Inferior parietal cortex (tissue), 1 donor: ENCODE results near the gene ZBTB14.

ENCODE experiments used
- DNase-seq: peaks from one replicate; pipeline ENCODE4 v3.0.0-alpha.2; 2016; ENCODE audit errors: extremely low spot score

ZBTB14 gene

DNA sequence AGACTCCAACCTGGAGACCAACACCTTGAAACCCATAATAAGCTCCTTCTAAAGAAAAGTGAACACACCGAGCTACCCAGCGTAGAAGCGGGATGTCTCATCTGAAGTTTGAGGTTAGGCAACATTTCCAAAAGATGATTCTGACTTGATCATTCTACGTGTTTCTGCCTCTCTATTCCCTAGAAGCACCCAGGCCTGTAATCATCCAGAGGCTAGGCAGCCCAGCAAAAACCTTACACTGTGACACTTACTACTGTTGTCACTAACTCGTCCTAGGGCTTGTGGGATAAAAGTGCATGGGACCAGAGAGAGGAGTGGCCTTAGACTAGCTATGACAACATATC lies 1.4 kb downstream of the ZBTB14 start:
- DNase-seq = peak; percentile 25

DNA sequence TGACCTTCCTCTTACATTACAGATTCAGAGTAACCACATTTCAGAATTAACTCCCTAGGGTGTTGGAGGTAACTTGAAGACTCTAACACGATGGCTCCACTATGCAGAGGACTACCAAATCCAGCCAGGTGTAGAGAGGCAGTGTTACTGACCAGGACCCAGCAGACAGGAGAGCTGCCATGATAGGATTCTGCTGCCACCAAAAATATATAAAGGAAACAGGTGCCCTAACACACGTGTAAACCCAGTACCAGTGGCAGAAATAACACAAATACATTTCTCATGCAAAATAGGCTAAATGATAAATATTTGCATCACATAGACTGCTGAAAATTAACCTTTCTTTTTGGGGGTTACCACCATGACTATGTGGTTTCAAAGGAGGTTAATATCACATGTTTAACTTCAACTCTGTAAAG lies 7.0 kb downstream of the ZBTB14 start:
- DNase-seq = no peak

DNA sequence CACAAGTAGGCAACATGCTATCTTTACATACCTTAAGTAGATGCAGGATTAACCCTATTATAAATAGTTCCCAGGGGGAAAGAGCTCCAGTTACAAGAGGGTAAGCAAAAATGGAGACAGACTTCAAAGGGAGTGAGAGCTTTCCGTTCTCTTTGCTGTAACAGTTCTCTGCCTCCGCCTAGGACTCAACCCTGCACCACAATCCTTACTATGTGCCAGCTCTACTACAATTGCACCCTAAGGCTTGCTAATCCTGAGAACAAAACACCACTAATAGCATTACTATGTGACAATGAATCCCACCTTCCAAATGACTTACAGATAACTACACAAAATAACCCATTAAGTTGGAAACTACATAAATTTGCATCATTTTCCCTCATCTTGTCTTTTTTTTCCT lies 7.7 kb downstream of the ZBTB14 start:
- DNase-seq = no peak

DNA sequence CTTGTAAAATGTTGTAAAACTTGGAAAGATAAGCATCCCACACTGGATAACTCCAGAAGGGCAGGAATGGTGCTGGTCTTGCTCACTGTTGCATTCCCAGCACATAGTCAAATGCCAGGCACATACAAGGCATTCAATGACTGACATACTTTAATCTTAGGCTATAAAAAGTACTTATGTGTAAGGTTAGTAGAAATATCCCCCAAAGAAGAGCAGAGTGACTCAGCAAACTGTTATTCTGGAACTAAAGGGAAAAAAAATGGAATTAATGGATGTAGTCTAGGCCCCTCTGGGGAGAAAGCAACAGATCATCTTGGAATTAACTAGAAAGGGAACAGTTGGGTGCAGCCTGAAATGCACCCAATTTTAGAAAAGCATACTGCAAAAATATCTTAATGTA lies 9.0 kb downstream of the ZBTB14 start:
- DNase-seq = no peak

DNA sequence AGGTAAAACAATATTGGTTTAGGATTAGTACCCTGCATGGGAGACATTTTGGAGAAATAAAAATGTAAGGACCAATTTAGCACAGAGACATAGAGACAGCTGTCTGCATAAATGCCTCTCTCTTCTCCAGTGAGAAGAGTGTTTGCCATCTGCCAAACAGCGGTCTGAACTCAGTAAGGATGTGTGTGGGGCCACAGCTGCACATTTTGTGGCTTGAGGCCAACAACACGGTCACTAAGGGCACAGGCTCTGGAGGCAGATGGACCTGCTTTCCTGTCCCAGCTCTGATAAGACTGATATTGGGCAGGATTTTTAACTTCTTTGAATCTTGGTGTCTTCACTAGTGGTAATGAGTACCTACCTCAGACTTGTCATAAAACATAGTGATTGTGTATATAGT lies 10.2 kb downstream of the ZBTB14 start:
- DNase-seq = no peak

DNA sequence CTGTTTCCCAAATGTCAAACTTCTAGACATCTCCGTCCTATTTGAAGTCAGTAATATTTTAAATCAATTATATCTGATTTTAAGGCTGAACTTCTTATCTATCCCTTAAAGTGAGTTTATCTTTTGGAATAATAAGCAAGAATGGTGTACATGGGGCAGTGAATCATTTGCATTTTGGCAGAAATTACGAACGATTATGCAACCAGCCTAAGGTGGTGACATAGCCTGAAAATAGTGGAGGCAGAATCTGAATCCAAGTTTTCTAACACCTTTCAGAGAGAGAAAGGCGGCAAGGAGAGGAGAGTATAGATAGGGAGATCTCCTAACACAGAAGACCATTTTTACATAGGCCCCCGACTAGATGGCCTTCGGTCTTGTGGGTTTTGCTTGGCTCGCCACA lies 10.7 kb downstream of the ZBTB14 start:
- DNase-seq = no peak

DNA sequence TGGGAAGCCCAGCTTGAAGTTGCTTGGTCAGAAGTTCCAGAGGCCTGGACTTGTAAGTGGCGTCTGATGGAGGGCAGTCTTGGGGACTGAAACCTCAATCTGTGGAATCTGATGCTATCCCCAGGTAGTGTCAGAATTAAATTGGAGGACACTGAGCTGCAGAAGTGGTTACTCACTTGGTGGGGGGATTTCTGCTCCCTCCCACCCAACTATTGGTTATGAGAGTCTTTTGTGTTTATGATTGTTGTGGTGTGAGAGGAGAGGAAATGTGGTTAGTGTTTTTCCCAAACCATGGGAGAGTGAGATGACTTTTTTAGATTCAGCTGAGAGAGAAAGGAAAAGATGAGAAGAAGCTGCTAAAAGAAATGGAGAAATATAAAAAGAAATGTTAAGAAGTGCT lies 12.8 kb downstream of the ZBTB14 start:
- no peak for DNase-seq

DNA sequence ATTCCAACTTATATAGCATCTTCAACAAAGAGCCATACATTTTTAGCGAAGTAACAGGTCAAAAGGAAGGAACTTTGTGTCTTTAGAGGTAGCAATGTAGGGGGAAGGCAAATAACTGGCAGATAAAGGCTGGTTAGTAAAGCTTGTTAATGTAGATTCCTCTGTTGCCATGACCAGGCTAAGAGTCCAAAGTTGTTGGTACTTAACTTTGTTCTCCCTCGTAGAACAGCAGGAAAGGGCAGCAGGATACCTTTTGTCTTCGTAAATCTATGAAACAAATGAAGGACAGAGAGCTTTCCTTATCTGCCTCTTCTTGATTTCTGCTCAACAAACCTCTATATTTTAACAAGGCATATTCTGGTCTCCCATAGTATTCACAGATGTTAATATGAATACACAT lies 18.6 kb downstream of the ZBTB14 start:
- DNase-seq = no peak

DNA sequence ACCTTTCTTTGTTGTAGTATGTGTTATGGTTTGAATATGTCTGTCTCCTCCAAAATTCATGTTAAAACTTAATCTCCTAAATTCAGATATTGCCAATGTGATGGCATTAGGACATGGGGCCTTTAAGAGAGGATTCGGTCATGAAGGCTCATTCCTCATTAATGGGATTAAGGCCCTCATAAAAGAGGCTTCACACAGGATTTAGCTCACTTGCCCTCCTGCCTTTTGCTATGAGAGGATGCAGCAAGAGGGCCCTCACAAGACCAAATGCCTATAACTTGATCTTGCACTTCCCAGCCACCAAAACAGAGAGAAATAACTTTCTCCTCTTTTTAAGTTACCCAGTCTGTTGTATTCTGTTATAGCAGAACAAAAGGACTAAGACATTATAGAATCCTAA lies 19.7 kb downstream of the ZBTB14 start:
- DNase-seq = no peak

DNA sequence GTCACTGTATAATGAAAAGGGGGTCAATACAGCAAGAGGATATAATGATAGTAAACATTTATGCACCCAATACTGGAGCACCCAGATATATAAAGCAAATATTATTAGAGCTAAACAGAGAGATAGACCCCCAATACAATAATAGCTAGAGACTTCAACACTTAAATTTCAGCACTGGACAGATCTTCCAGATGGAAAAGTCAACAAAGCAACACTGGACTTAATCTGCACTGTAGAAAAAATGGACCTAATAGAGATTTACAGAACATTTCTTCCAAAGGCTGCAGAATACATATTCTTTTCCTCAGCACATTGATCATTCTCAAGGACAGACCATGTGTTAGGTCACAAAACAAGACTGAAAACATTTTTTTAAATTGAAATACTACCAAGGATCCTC lies 26.7 kb downstream of the ZBTB14 start:
- DNase-seq = no peak

DNA sequence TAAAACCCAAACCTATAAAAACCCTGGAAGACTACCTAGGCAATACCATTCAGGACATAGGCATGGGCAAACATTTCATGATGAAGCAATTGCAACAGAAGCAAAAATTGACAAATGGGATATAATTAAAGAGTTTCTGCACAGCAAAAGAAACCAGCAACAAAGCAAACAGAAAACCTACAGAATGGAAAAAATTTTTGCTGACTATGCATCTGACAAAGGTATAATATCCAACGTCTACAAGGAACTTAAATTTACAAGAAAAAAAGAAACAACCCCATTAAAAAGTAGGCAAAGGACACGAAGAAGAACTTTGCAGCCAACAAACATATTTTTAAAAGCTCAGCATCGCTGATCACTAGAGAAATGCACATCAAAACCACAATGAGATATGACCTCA lies 28.8 kb downstream of the ZBTB14 start:
- no peak for DNase-seq

DNA sequence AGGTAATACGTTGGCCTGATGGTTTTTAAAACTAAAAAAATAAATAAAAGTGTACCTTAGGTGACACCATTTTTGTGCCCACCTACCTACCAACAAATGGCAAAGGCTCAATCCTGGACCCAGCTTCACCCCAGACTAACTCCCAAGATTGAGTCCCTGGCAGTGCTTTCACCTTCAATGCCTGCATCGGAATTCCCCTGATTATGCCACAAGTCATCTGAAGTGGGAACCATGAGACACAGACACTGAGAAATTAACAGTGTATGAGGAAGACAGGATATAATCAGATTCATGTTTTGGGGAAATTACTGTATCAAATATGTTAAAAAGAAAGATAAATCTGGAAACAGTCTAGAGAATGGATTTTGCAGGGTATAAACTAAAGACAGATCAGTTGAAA lies 41.6 kb downstream of the ZBTB14 start:
- DNase-seq = no peak

DNA sequence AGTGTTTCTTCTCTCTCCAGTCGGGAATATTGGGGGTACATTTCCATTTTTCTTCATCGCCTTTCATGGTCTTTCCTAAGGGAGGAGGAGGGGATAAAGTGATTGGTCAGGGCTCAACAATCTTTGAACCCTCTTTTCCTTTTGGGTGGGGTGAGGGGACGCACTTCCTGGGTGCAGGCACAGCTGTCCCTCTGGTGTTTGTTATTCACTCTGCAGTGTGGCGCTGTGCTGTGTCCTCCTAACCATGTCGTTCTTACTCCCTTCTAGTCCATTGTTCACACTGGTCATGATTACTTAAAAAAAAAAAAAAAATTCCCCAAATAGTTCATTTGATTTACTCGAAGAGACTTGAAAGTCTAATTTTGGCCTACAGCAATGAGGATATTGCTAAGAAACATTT lies 44.4 kb downstream of the ZBTB14 start:
- no peak for DNase-seq

DNA sequence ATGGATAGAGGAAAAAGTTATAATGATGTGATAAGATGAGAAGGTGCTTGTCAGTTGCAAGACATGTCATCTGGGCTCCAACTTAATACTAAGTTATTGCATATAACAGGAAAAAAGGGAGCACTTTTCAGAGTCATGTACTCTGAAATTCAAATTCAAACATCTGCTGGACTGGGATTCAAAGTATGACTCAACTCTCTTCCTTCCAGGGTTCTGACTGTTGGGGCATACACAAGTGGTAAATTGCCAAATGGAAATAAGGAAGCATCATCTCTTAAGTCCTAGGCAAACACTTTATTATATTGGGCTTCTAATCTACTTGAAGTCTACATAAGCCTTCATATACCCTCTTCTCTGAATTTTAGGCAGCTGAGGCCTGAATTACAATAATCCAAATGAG lies 44.9 kb downstream of the ZBTB14 start:
- no peak for DNase-seq

DNA sequence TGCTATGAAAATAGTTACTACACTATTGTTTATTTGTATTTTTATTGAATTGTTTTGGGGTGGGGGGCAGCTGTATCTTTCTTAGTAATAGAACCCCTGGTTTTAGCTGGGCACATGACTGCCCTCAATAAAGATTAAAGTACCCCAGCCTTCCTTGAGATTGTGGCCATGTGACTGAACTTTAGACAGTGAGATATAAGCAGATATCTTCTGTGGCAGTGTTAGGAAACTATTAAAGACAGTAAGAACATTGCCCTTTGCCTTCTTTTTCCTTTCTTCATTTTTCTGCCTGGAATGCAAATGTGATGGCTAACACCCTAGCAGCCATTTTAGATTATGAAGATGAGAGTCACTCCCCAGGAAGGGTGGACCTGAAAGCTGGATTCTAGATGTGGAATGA lies 50.6 kb downstream of the ZBTB14 start:
- DNase-seq = no peak

DNA sequence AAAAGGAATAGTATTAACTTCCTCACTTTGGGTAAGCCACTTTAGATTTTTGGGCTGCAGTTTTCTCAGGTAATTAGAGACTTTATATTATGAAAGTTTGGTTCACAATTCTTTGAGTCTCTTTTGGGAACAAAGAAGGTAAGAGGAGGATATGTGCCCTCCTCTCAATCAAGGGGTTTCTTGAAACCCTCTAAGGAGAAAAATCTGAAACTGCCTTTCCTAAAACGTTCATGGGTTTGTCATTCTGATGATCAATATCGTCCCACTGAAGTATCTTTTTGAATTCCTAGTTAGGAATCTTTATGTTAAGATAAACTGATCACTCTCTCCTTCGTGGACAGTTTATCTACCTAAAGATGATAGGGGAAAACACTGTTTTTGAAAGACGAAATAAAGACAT lies 56.1 kb downstream of the ZBTB14 start:
- no peak for DNase-seq
